ENCODE data around the gene BOC.

The BOC gene

GRCh38 chr3:113286524-113286923 is 75.2 kb downstream of the BOC start:
- H3K27me3 Mint-ChIP-seq, result no peaks in the 10 kb centered on the region
- no peak overlapping the region for H3K27ac Mint-ChIP-seq
- no peaks in the 10 kb centered on the region for H3K4me1 Mint-ChIP-seq
- ATAC-seq, result no peak
- H3K36me3 Mint-ChIP-seq, result no peaks in the 10 kb centered on the region
- H3K4me3 Mint-ChIP-seq, result no peak overlapping the region
- no peaks in the 10 kb centered on the region for H3K9me3 Mint-ChIP-seq

DNA sequence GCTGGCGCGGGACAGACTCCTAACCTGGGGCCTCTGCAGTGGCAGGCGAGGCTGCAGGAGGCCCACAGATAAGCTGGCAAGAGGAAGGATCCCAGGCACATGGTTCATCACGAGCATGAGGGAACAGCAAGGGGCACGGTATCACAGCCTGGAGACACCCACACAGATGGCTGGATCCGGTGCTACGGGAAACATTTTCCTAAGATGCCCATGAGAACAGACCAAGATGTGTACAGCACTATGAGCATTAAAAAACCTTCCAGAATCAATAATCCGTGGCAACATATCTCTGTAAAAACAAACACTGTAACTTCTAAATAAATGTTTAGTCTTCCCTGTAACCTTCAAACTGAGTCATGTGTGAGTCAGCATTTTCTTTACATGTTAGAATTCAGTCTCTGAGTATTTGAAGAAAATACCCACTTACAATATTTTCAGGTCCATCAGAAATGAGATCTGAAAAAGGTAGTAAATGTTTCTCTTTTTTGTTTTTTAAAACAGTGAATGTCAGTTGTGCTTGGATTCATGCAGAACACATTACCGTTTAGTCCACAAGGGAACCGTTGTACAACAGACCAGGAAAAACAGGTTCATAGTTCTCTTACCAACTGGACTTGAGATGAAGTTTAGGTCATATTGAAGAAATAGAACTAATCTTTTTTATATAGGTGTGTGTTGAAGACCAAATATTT is 75.9 kb downstream of the BOC start:
- Mint-ChIP-seq H3K4me1 (no peaks in the 10 kb centered on the region), H3K27ac (no peak overlapping the region)

DNA sequence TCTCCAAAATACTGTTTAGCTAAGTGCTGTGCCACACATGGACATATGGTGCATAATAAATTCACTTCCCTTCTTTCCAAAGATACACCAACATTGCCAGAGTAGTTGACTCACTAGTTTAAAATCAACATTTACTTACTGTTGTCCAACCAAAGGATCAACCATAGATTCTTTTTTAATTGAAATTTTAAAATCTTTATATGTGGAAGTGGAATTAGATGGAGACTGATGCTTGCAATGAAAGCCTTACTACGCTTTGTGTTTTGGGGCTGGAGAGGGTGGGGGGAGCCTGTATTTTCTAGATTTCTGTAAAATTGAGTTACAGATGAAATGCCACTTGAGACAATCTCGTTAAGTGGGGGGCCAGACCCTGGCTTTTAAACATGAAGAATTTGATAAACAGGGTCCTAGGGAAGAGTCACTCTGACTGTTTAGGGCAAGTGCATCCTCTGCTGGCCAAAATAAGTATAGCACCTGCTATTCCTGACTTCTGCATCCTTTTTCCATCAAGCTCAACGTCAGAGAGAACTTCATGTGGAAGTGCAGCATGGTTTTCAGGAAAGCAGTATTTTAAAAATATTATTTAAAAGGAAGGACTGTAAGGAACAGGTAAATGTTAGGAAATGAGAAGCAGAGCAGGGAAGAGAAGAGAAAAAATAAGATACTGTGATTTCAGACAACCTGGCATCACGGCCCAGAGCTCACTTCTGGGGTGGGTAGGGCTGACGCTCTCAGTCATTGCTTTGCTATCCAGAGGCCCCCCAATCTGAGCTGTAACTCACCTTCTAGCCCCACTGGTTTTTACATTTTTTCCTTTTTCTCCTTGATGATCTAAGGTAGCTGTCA is 76.7 kb downstream of the BOC start:
- H3K9me3 Mint-ChIP-seq, result no peaks in the 10 kb centered on the region
- no peaks in the 10 kb centered on the region for H3K4me1 Mint-ChIP-seq
- no peak for ATAC-seq
- no peaks in the 10 kb centered on the region for H3K27me3 Mint-ChIP-seq
- no peak overlapping the region for H3K27ac Mint-ChIP-seq
- H3K36me3 Mint-ChIP-seq, result no peaks in the 10 kb centered on the region
- no peak overlapping the region for H3K4me3 Mint-ChIP-seq

More for the DNA sequence above, 75.9 kb downstream of the BOC start:
- H3K27me3 Mint-ChIP-seq, result no peaks in the 10 kb centered on the region
- ATAC-seq, result no peak
- no peaks in the 10 kb centered on the region for H3K36me3 Mint-ChIP-seq
- no peaks in the 10 kb centered on the region for H3K9me3 Mint-ChIP-seq
- no peak overlapping the region for H3K4me3 Mint-ChIP-seq

DNA sequence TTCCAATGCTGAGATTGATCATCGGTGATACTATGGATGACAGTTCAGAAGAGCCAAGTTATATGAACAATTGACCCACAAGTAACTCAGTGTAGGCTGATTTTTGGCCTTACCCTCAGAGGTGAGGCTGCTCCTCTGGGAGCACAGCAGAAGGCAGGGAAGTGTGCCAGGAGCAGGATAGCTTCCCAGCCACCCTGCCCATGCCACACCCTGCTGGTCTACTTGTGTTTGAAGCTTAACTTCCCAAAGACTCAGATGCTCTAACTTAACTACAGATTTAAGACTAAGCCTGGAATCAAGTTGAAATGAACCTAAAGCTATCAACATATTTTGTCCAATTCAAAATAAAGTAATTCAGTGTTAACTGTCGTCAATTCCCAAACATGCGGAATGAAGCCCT is 77.5 kb downstream of the BOC start:
- Mint-ChIP-seq H3K4me3 (no peak overlapping the region), H3K27me3 (no peaks in the 10 kb centered on the region), H3K36me3 (peaks cover 4% of the 10 kb centered on the region), H3K27ac (no peak overlapping the region), H3K4me1 (no peaks in the 10 kb centered on the region), H3K9me3 (no peaks in the 10 kb centered on the region)
- no peak for ATAC-seq

DNA sequence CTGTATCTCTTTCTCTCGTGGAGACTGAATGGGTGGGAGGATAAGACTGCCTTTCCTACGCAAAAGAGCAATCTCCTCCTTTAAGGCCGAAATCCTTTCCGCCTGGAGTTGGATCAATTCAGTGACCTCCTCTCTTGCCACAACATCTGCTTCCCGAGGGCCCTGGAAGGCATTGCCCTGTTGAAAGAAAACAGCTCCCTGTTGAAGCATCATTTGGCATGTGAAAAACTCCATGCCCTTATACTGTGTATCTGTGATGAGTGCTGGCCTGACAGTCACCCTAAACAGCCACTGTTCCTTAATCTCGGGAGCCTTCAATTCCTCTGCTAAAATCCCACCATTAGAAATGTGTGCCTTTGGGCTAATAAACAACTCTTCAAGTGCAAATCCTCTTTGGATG is 80.2 kb downstream of the BOC start:
- no peaks in the 10 kb centered on the region for H3K9me3 Mint-ChIP-seq
- peaks cover 7% of the 10 kb centered on the region for H3K36me3 Mint-ChIP-seq
- no peaks in the 10 kb centered on the region for H3K27me3 Mint-ChIP-seq
- H3K27ac Mint-ChIP-seq, result no peak overlapping the region
- ATAC-seq, result no peak
- no peaks in the 10 kb centered on the region for H3K4me1 Mint-ChIP-seq
- H3K4me3 Mint-ChIP-seq, result no peak overlapping the region

DNA sequence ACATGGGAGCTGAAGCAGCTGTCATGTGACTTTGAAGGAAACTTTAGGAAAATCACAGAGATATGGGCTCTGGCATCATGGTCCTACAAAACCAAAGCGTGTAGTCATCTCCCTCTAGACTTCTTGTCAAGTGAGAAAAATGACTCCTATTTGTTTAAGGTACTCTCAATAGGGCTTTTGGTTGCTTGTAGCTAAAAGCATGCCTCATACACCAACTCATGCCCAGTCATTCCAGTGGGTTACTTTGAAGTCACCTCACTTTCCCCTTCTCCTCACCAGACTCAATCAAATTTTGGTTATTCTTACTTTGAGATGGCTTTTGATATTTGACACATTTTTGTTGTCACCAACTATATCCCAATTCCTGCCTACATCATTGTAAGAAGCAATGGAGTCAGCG is 81.6 kb downstream of the BOC start:
- Mint-ChIP-seq H3K4me3 (no peak overlapping the region), H3K27ac (no peak overlapping the region), H3K36me3 (peaks cover 16% of the 10 kb centered on the region), H3K27me3 (no peaks in the 10 kb centered on the region), H3K9me3 (no peaks in the 10 kb centered on the region), H3K4me1 (no peaks in the 10 kb centered on the region)
- no peak for ATAC-seq

DNA sequence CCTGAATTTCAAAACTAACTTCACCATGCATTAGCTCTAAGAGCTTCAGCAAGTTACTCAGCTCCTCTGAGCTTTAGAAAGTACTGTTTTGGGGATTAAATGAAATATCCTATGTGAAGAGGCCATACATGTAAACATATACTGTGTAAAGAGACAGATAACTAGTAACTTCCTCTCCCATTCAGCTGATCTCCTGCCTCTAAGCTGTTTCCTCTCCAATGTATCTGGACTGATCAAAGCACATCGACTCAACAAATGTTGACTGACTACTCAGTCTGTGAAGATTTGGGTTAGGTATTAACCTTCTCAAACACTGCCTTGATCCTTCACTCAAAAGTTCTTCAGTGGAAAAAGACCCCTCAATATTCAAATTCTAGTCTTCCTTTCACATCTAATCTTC is 82.0 kb downstream of the BOC start:
- no peaks in the 10 kb centered on the region for H3K27me3 Mint-ChIP-seq
- H3K4me1 Mint-ChIP-seq, result no peaks in the 10 kb centered on the region
- H3K36me3 Mint-ChIP-seq, result peaks cover 16% of the 10 kb centered on the region
- ATAC-seq, result no peak
- H3K27ac Mint-ChIP-seq, result no peak overlapping the region
- no peak overlapping the region for H3K4me3 Mint-ChIP-seq
- no peaks in the 10 kb centered on the region for H3K9me3 Mint-ChIP-seq

DNA sequence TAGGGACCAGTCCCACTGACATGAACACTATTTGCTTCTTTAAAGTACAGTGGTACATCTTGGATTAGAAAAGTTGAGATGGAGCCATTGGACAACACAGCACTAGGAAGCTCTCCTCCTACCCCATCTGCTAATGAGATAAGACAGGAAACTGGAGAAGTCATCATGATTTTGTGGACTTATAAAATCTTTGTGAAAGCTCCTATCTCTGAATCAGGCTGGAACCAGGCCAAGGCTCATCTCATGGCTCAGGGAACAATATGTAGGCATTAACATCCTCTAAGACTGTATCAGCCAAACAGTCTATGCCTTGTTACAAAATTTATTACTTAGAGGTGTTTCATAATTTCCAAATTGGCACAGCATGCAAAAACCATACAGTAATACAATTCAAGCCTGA is 84.1 kb downstream of the BOC start:
- Mint-ChIP-seq H3K9me3 (no peaks in the 10 kb centered on the region), H3K36me3 (peaks cover 31% of the 10 kb centered on the region), H3K4me1 (no peaks in the 10 kb centered on the region), H3K27me3 (no peaks in the 10 kb centered on the region), H3K4me3 (no peak overlapping the region), H3K27ac (no peak overlapping the region)
- no peak for ATAC-seq

DNA sequence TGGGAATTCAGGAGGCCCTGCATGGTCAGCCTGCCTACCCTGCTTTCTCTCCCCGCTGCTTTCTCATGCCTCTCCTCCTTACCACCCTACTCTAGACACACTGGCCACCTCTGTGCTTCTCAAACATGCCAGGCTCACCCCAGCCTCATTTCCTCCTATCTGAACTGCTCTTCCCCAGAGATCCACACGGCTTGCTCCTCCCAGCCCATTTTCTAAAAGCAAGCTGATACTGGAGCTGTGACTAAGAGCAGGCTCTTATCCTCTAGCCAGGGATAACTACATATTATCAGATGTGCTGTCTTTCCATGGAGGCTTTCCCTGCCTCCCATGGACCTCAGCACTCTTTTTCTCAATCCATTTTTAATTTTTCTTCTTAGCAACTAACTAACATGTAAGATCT is 85.9 kb downstream of the BOC start:
- ATAC-seq, result no peak
- Mint-ChIP-seq H3K27ac (no peak overlapping the region), H3K4me3 (no peak overlapping the region), H3K36me3 (peaks cover 38% of the 10 kb centered on the region), H3K27me3 (no peaks in the 10 kb centered on the region), H3K9me3 (no peaks in the 10 kb centered on the region), H3K4me1 (no peaks in the 10 kb centered on the region)

- no peak for ATAC-seq
- Mint-ChIP-seq H3K9me3 (no peaks in the 10 kb centered on the region), H3K4me1 (no peaks in the 10 kb centered on the region), H3K36me3 (peaks cover 38% of the 10 kb centered on the region), H3K27me3 (no peaks in the 10 kb centered on the region), H3K4me3 (no peak overlapping the region), H3K27ac (no peak overlapping the region)
Measured at GRCh38 chr3:113297841-113298240, 86.5 kb downstream of the BOC start.

DNA sequence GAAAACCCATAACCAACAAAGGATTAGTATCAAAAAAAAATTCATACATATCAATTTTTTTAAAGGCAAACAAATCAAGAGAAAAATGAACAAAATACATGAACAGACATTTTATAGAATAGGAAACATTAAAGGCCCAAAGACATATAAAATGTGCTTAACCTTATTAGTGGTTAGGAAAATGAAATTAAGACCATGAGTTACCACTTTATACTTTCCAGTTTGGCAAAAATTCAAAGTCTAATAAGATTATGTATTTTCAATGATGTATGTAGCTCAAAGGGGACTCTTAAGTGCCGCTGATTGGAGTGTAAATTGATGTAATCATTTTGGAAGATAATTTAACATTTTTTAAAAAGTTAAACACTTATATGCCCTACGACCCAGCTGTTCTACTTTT is 89.2 kb downstream of the BOC start:
- no peak overlapping the region for H3K4me3 Mint-ChIP-seq
- no peaks in the 10 kb centered on the region for H3K27me3 Mint-ChIP-seq
- no peak overlapping the region for H3K27ac Mint-ChIP-seq
- peaks cover 41% of the 10 kb centered on the region for H3K36me3 Mint-ChIP-seq
- H3K4me1 Mint-ChIP-seq, result no peaks in the 10 kb centered on the region
- ATAC-seq, result no peak
- H3K9me3 Mint-ChIP-seq, result no peaks in the 10 kb centered on the region

- no peaks in the 10 kb centered on the region for H3K4me1 Mint-ChIP-seq
- no peak for ATAC-seq
- no peaks in the 10 kb centered on the region for H3K27me3 Mint-ChIP-seq
- H3K4me3 Mint-ChIP-seq, result no peak overlapping the region
- H3K36me3 Mint-ChIP-seq, result peaks cover 23% of the 10 kb centered on the region
- no peaks in the 10 kb centered on the region for H3K9me3 Mint-ChIP-seq
- no peak overlapping the region for H3K27ac Mint-ChIP-seq
Measured at GRCh38 chr3:113304102-113304501, 92.7 kb downstream of the BOC start.

GRCh38 chr3:113304856-113305540 is 93.6 kb downstream of the BOC start:
- no peaks in the 10 kb centered on the region for H3K4me1 Mint-ChIP-seq
- peaks cover 14% of the 10 kb centered on the region for H3K36me3 Mint-ChIP-seq
- H3K27me3 Mint-ChIP-seq, result no peaks in the 10 kb centered on the region
- H3K9me3 Mint-ChIP-seq, result no peaks in the 10 kb centered on the region
- H3K4me3 Mint-ChIP-seq, result no peak overlapping the region
- H3K27ac Mint-ChIP-seq, result no peak overlapping the region
- ATAC-seq, result no peak

DNA sequence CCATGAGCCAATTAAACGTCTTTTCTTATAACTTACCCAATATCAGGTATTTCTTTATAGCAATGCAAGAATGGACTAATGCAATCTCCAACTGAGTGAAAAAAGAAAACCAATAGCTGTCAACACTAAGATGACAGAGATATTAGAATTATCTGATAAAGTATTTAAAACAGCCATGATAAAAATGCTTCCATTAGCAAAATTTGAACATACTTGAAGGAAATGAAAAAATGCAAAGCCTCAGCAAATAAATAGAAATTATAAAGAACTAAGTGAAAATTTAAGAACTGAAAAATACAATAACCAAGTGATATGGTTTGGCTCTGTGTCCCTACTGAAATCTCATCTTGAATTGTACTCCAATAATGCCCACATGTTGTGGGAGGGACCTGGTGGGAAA is 99.6 kb downstream of the BOC start:
- Mint-ChIP-seq H3K4me3 (no peak overlapping the region), H3K9me3 (peaks cover 15% of the 10 kb centered on the region), H3K36me3 (peaks cover 45% of the 10 kb centered on the region), H3K27me3 (no peaks in the 10 kb centered on the region), H3K27ac (no peak overlapping the region), H3K4me1 (no peaks in the 10 kb centered on the region)
- ATAC-seq, result no peak

- ATAC-seq, result no peak
- Mint-ChIP-seq H3K27ac (no peak overlapping the region), H3K36me3 (peaks cover 60% of the 10 kb centered on the region), H3K4me3 (no peak overlapping the region), H3K9me3 (peaks cover 20% of the 10 kb centered on the region), H3K27me3 (no peaks in the 10 kb centered on the region), H3K4me1 (no peaks in the 10 kb centered on the region)
Measured at GRCh38 chr3:113312416-113312815, 101.1 kb downstream of the BOC start.

GRCh38 chr3:113314923-113315322 is 103.6 kb downstream of the BOC start:
- no peak overlapping the region for H3K27ac Mint-ChIP-seq
- H3K9me3 Mint-ChIP-seq, result peaks cover 20% of the 10 kb centered on the region
- H3K27me3 Mint-ChIP-seq, result no peaks in the 10 kb centered on the region

More at GRCh38 chr3:113314923-113315322, 103.6 kb downstream of the BOC start:
- Mint-ChIP-seq H3K4me3 (no peak overlapping the region), H3K36me3 (peaks cover 85% of the 10 kb centered on the region), H3K4me1 (no peaks in the 10 kb centered on the region)
- no peak for ATAC-seq

All from stimulated activated memory B cell treated with anti-CD40 and anti-IgM and Interleukin-4, amounts not matched to agents 10 μg/mL and 1 μg/mL and 100 μg/mL, for 72 hours (primary cell).